GM21367 (cell line): ENCODE data around the gene SCN4B.

ENCODE experiments used
- ATAC-seq: cut with Tn5 transposase; IDR thresholded peaks from one replicate; pipeline ENCODE4 v1.9.1; 2021; ENCODE audit not compliant: unreplicated experiment

Gene SCN4B

DNA sequence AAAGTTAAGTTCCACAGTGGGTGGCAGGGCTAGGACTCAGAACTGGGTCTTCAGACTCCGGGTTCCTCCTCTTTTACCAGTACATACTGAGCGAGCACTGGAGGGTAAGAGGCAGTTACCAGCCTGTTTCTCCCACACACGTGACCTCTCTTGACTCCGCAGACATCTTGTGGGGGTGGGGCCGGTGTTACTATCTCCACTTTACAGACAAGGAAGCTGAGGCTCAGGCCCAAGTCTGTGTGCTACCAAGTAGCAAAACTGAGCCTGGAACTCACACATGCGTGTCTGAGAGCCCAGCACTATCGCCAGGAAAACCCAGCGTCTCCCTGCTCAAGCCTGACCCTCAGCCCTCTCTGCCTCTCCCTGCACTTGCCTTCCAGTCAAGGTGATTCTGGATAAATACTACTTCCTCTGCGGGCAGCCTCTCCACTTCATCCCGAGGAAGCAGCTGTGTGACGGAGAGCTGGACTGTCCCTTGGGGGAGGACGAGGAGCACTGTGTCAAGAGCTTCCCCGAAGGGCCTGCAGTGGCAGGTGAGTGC lies 49.8 kb downstream of the SCN4B start:
- ATAC-seq, result no peak

DNA sequence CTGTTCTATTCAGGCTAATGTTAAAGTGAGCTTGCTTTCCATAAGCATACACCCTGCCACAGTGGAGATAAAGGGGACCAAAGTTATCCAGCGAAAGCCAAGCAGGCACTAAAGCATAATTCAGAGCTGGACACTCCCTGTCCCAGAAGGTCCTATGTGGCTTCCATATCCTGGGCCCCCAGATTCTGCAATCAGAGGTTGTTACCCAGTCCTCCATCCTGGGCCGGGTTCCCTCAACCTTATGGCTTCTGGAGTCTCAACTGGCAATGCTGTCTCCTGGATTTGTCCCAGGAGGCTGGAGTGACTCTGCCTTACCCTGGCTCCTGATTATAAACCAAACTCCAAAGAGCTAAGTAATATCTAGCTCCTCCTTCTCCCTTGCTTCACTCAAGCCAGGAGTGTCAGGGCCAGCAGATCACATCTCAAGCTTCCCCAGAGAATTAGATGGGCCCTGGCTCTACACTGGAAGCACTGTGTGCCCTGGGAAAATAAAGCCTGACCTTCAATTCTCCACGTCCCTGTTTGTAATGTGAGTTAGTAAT lies 51.9 kb downstream of the SCN4B start:
- no peak for ATAC-seq

DNA sequence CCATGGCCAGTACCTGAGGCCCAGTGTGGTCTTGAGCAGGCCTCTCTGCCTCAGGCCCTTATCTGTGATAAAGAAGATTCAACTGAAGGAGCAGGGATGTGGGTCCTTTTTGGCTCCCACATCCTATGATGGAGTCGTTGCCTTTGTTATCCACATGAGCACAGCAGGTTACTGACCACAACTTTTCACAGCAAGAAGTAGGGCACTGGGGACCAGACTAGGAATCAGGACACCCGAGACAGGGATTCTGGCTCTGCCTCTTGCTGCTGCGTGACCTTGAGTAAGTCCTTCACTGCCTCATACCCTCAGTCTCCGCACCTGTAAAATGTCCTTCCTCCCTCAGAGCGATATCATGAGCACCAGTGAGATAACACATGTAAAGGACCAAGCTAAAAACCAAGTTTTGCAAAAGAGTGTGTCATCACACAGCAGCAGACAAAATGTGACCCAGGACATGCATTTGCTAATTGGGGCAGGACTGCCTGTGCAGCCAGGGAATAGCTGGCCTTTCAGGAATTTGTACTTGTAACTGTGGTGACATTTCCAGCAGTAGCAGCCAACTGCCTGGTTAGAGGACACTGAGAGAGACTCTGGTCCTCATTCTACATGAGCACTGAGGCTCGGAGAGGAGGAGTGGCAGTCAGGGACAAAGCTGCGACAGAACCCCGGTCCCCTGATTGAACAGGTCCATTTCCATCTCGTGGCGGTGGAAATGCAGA lies 52.6 kb downstream of the SCN4B start:
- ATAC-seq, result no peak

DNA sequence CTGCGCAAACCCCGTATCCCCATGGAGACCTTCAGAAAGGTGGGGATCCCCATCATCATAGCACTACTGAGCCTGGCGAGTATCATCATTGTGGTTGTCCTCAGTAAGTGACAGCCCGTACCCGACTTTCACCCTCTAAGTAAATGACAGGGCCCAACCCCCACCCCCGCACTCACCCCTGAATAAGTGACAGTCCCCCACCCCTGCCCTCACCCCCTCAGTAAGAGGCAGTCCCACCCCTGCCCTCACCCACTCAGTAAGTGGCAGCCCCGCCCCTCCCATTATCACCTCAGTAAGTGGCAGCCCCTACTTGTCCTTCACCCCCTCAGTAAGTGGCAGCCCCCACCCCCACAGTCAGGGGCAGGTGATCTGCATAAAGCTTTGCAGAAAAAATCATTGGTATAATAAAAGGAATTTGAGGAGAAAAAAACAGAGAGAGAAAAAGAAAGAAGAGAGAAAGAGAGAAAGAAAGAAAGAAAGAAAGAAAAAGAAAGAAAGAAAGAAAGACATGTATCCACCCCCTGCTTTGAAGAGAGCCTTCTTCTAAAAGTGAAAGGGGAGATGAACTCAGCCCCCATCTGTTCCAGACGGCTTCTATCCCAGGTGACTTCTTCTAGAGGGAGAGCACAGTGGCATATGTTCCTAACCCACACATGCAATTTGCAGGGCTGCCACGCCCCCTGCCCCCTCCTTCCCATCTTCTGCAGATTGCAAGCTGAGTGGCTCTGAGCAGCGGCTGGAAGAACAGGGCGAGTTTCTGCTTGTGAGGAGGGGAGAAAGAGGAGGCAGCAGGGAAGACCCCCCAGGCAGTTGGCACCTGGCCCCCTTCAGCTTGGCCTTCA lies 53.4 kb downstream of the SCN4B start:
- ATAC-seq, result no peak

DNA sequence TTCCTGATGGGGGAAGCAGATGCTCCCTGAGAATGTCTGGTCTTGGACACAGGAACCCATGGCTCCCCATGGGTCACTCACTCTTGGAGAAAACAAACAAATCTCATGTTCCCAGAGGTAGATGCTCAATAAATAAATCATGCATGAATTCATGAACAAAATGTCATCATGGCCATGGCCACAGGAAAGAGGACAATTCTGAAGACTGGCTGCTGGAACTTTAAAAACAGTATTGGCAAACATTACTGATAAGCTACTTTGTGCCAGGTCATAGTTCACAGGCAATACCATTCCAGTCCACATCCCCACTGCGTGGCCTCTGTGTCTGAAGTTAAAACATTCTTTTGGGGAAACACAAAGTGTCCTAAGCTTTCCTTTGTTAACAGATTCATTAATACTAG lies 56.7 kb downstream of the SCN4B start:
- ATAC-seq, result no peak

DNA sequence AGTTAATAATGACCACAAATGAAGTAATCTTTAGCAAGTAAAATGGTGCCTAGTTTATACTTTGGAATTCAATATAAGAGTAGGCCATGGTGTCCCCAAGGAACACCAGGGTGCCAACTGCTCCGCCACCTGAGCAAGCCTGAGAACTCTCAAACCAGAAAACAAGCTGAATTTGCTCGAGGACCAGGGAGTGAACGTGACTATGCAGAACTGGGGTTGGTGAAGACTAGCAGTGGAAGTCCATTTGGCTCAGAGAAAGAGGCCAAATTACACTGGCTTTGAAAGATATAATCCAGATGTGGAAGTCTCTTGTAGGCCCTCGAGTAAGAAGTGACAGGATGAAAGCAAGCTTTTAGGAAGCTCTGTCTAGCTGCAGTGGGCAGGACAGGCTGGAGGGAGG lies 57.1 kb downstream of the SCN4B start:
- ATAC-seq, result no peak

DNA sequence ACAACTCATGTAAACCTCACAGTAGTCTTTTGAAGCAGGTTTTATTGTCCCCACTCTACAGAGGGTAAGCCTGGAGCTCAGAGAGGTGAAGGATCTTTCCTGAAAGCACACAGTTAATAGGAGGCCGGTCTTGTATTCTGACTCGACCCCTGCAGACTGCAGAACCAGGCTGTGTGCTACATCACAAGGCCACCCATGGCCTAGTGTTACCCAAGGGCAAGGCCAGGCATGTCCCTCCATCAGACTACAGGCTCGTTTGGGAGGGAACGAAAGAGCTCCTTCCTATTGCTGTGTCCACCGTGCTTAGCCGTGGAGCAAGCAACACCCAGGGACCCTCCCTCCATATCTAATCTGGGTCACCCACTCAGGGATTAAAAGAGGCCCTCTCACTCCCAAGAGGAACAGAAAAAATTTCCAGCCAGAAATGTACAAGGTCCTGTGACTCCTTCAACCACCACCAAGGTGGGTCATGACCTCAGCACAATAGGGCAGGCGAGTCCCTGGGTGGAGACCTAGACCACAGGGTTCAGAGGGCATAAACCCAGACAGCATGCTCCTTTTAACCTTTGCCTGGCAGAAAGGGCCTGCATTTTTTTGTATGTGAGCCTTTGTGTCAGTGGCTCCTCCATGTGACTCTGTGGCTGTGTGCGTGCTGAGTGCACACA lies 59.6 kb downstream of the SCN4B start:
- no peak for ATAC-seq

DNA sequence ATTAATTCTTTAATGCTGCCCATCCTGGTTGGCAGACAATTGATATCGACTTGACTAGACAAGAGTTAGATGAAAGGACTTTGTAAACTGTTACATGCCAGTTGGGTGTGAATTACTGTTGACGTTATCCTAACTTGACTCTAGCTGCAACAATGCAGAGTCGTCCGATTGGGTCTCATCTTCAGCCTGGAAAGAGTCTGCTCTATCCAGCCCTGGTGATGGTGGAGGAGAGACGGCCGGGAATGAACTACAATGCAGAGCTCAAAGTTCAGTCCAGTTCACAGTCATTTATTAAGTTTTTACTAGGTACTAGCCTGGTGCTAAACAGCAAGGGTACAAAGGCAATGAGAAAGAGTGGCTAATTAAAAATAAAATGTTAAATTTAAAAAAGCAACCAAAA lies 60.9 kb downstream of the SCN4B start:
- ATAC-seq, result no peak

DNA sequence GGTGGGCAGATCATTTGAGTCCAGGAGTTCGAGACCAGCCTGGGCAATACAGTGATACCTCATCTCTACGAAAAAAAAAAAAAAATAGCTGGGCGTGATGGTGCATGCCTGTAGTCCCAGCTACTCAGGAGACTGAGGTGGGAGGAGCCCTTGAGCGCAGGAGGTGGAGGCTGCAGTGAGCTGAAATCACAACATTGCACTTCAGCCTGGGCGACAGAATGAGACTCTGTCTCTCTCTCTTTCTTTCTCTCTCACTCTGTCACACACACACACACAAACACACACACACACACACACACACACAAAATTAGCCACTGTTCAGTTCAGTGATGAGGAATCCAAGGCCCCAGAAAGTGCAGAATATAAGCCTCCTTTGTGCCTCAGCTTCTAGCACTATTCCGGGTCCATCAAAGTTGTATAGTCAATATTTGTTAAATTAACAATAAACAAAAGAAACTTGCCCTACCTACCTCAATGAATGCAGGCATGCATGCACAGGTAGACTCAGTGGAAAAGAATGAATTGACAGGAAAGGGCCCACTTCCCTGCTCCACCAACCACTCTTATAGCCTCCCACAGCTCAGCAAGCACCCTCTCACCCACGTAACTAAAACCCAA lies 62.0 kb downstream of the SCN4B start:
- no peak for ATAC-seq

DNA sequence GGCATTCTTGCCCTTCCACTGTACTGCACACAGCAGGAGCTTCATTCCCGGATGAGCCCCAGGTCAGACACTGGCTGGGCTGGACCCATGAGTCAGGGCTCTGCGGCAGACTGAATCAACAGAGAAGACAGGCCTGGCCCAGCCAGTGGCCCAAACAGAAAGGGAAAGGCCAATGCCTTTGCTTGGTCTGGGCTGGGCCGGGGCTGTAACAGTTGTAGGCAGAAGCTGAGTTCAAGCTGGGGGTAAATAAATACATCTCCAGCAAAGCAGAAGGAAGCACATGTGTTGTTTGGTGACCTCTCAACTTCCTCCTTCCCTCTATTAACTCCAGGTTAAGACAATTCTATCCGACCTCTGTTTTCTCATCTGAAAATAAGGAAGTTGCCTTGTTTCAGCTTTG lies 64.1 kb downstream of the SCN4B start:
- no peak for ATAC-seq

DNA sequence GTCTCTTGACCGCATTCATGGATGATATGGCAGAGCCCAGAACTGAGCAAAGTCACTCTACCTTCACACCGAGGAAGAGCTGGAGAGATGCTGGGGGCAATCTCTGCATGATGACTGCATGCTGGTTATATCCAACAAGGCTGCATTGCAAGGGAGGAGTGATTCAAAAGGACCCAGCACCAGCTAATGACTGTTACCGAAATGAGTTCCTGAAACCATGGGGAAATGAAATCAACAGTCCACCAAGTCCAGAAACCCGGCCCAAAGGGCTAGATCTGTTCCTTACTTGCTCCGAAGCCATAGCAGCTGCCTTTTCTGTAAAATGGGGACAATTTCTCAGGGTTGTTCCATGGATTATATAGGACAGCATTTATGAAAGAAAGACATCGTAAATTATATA lies 64.7 kb downstream of the SCN4B start:
- no peak for ATAC-seq

DNA sequence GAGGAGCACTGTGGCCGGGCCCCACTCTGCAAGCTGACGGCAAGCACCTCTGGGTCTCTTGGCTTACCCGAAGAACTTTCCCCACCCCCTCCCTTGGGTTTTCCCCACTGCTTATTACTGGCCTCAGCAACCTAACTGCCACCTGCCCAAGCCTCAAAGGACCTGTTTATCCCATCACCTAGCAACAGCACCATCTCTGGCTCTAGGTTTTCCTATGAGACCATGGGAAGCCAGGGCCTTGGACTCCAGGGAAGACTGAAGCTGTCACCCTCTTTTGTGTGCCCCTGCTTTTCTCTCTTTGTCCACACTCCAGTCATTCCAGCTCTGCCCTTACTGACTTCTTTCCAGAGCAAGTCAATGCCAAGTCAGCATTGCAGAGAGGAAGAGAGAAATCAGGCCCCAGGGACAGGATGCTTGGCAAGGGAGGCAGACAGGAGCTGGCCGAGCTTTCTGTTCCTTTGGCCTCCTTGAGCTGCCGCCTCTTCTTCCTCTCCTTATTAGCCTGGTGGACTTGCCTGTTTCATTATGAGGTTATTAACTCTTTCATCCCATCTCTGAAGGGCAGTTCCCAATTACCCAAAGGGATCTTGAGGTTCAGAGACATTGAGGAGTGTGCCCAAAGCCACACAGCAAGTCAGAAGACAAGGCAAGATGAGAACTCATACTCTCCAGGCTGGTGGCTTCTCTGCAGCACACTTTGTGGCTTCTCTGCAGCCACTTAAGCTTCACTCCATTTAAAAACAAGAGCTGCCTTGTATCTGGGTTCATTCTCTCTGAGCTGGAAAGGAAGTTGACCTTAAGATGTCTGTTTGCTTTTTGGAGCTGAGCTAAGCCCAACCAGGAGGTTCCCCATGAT lies 65.5 kb downstream of the SCN4B start, which contains the start of gene SMIM35:
Gene SMIM35, minus strand, starts transcription at position 51 of the 856 bp plus-strand sequence. CDS start 206 bp downstream, outside the sequence.
- ATAC-seq, result no peak

DNA sequence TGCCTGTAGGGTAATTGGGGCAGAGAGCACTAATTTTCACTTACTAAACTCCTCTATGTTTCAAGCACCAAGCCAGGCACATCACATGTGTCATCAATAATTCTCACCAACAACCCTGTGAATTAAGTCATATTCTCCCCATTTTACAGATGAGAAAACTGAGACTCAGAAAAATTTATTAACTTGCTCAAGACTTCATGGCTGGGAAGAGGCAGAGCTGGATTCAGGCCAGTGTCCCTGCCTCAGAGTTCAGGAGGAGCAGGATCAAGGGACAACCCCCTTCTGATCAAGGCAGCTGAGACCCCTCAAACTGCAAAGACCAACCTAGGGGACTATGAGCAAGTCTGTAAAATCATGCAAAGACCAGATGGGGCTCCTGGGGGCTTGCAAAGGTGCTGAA lies 68.0 kb downstream of the SCN4B start:
- no peak for ATAC-seq

DNA sequence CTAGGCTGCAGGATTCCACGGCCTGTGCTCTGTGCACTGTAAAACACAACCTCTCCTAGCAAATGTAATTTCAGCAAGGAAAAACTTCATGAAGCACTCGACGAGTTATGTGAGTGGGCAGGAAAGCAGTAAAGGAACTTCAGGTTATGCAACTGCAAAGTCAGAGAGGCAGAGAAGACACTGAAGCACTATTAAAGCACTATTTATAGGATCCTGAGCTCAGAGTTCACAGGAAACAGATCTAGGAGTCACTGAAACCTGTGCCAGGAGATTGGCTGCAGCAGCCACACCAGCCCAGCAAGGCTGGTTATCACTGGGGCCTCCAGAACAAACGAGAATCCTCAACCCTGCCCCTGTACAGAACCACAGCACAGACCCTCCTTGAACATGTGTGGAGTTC lies 68.4 kb downstream of the SCN4B start:
- ATAC-seq, result no peak
